Panc1 (cell line): ENCODE data around the gene ATP10D. TPM values are rescaled to one million over a fixed set of nuclear protein-coding genes. Genes with fewer than 3 reads are reported as not detected.

Source experiments
- ATAC-seq: fragments of 200-7000 bp; cut with Tn5 transposase; 2 replicates; pipeline ENCODE4 v1.9.1; 2020; ENCODE audit warnings: mild to moderate bottlenecking, moderate library complexity
- BruUV-seq: library from RNA; stranded (reverse); fragments of 400-500 nt; replicated peaks from 2 replicates; lab custom pipeline; 2021; lab: Mats Ljungman, UMichigan
- CTCF ChIA-PET: fragments of 300-600 bp; sonication (Branson Sonifier 250); formaldehyde crosslinking; loops from one replicate; lab custom pipeline; 2022; ENCODE audit warnings: antibody characterized with exemption; lab: Charles Lee
- POLR2A ChIA-PET: fragments of 300-600 bp; sonication (Branson Sonifier 250); formaldehyde crosslinking; loops from one replicate; lab custom pipeline; 2022; ENCODE audit warnings: antibody characterized with exemption; lab: Charles Lee
- DNase-seq: peaks from one replicate; pipeline ENCODE4 v3.0.0-alpha.2; 2010; ENCODE audit warnings: low read depth, low spot score
- H3K27ac ChIP-seq: 2 replicates; pipeline ENCODE4 v1.5.1; 2011; ENCODE audit warnings: mild to moderate bottlenecking, low read length, inconsistent platforms
- H3K27me3 ChIP-seq: fragments of 200-500 bp; sonication (Bioruptor generic); 2 replicates; pipeline ENCODE4 v1.6.0; 2014; ENCODE audit warnings: low read length, inconsistent platforms; ENCODE audit not compliant: control insufficient read depth, insufficient read depth
- H3K36me3 ChIP-seq: fragments of 200-500 bp; sonication (Bioruptor generic); 2 replicates; pipeline ENCODE4 v1.5.1; 2014; ENCODE audit warnings: inconsistent platforms, mild to moderate bottlenecking, low read length, moderate library complexity; ENCODE audit not compliant: control insufficient read depth, insufficient read depth
- H3K4me1 ChIP-seq: 2 replicates; pipeline ENCODE4 v1.5.1; 2011; ENCODE audit warnings: inconsistent platforms, mild to moderate bottlenecking, low read length, moderate library complexity; ENCODE audit not compliant: control insufficient read depth, insufficient read depth
- H3K4me3 ChIP-seq, 2 experiments: 2 replicates each; pipeline ENCODE4 v1.5.1; 2011 to 2012; ENCODE audit warnings: low read depth in 2 of 2, low read length in 2 of 2, mild to moderate bottlenecking in 2 of 2, inconsistent platforms in 1 of 2, moderate library complexity in 1 of 2
- H3K9me3 ChIP-seq: fragments of 200-500 bp; sonication (Bioruptor generic); 2 replicates; pipeline ENCODE4 v1.5.1; 2014; ENCODE audit warnings: low read depth, mild to moderate bottlenecking, inconsistent platforms, low read length, moderate library complexity; ENCODE audit not compliant: control insufficient read depth, insufficient read depth
- CTCF ChIP-seq: fragments of 450-650 bp; IDR thresholded peaks from 2 replicates; pipeline ENCODE4 v1.5.1; 2017; ENCODE audit warnings: mild to moderate bottlenecking
- POLR2AphosphoS5 ChIP-seq: IDR thresholded peaks from 2 replicates; pipeline ENCODE4 v1.6.1; 2012; ENCODE audit warnings: mild to moderate bottlenecking, low read depth, low read length, moderate library complexity
- REST ChIP-seq, 2 experiments: IDR thresholded peaks; 2 replicates each; pipeline ENCODE4 v1.6.1; 2011 to 2012; ENCODE audit warnings: low read depth in 2 of 2, control low read depth in 1 of 2, low read length in 1 of 2, mild to moderate bottlenecking in 1 of 2, moderate library complexity in 1 of 2; ENCODE audit not compliant: insufficient read depth in 1 of 2
- SIN3A ChIP-seq: IDR thresholded peaks from 2 replicates; pipeline ENCODE4 v1.6.1; 2012; ENCODE audit warnings: low read depth, mild to moderate bottlenecking, low read length, moderate library complexity, borderline replicate concordance; ENCODE audit not compliant: insufficient read depth
- TCF7L2 ChIP-seq: IDR thresholded peaks from 2 replicates; pipeline ENCODE4 v1.6.1; 2011; ENCODE audit warnings: mild to moderate bottlenecking, low read depth, low read length, inconsistent platforms
- in situ Hi-C: cut with HindIII; loops from 2 replicates; pipeline ENCODE4 v1.10.0; 2016; ENCODE audit warnings: low sequenced_read_pairs, low pct_unique_long_range_greater_than_20kb
- intact Hi-C: fragments of 100-400 bp; cut with micrococcal nuclease; formaldehyde crosslinking; loops from one replicate; pipeline ENCODE4 v1.10.0; 2022; ENCODE audit not compliant: unreplicated experiment
- total RNA-seq: library from RNA; stranded (reverse); gene quantifications from one replicate; pipeline ENCODE4 v1.2.1, GENCODE V29; 2021; ENCODE audit not compliant: unreplicated experiment

ATP10D gene
- total RNA-seq, 1 experiment from 2014 or later, result 13.9 TPM

GRCh38 chr4:47531241-47531953 is 46.3 kb downstream of the ATP10D start:
- peak; percentile 78; the same call in 1 of the 2 replicates for ATAC-seq
- no peak overlapping the region for H3K27ac ChIP-seq
- H3K4me3 ChIP-seq, result no peak overlapping the region
- POLR2A ChIA-PET, result no interaction called here
- no peaks in the 10 kb centered on the region for H3K36me3 ChIP-seq
- in situ Hi-C loops, result no loop called here
- TF ChIP-seq CTCF (no peak), POLR2AphosphoS5 (no peak), TCF7L2 (no peak), REST (IDR thresholded peaks at IDR 0.05; ENCODE audit: insufficient read depth in 1 of 2, low read depth in 2 of 2, low read length in 1 of 2) (no peak), SIN3A (no peak)
- intact Hi-C loops, result no loop called here
- no peaks in the 10 kb centered on the region for H3K9me3 ChIP-seq
- no peak for DNase-seq
- H3K27me3 ChIP-seq, result no peaks in the 10 kb centered on the region
- H3K4me1 ChIP-seq, result no peaks in the 10 kb centered on the region
- BruUV-seq, result no TSS peak
- CTCF ChIA-PET, result no interaction called here

GRCh38 chr4:47531954-47532321 is 46.9 kb downstream of the ATP10D start:
- no peaks in the 10 kb centered on the region for H3K36me3 ChIP-seq
- H3K27me3 ChIP-seq, result no peaks in the 10 kb centered on the region
- H3K4me1 ChIP-seq, result no peaks in the 10 kb centered on the region
- H3K4me3 ChIP-seq, result no peak overlapping the region
- H3K27ac ChIP-seq, result no peak overlapping the region
- ChIA-PET CTCF (no interaction called here), POLR2A (no interaction called here)
- ATAC-seq (no peak), DNase-seq (no peak)
- no peaks in the 10 kb centered on the region for H3K9me3 ChIP-seq
- intact Hi-C loops, result no loop called here
- TF ChIP-seq REST (IDR thresholded peaks at IDR 0.05; ENCODE audit: insufficient read depth in 1 of 2, low read depth in 2 of 2, low read length in 1 of 2), result no peak
- TF ChIP-seq POLR2AphosphoS5, result no peak
- no peak for TF ChIP-seq CTCF
- no peak for TF ChIP-seq TCF7L2
- TF ChIP-seq SIN3A, result no peak
- in situ Hi-C loops, result no loop called here
- BruUV-seq, result no TSS peak
